GM04504 (cell line): ENCODE measurements around the gene HCN4.

Source experiments
- DNase-seq: peaks from one replicate; pipeline ENCODE4 v3.0.0-alpha.2; 2012; ENCODE audit warnings: low read depth

The HCN4 gene

DNA sequence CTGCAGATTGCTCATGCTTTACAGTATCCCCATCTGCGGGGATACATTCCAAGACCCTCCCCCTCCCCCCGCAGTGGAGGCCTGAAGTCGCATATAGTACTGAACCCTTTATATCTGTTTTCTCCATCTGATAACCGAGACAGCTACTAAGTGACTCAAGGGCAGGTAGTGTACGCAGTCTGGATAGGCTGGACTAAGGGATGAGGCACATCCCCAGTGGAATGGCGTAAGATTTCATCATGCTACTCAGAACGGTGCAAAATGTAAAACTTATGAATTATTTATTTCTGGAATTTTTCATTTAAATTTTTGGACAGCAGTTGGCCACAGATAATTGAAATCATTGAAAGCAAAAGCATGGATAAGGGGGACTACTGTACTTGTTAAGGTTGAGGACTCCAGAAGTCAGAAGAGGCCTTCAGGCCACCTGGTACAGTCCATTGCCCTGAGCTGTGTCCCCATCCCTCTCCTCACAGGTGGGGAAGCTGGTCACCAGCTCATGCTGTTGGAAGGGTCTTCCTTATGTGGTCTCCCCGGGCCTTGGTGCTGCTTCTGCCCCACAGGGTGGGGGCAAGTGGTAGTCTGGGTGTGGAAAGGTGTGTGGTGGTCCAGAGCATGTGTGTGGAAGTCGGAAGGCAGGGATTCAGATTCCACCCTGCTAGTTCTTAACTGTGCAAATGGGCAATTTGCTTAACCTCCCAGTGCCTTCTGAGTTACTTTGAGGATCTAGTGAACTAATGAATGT lies 72.0 kb downstream of the HCN4 start:
- DNase-seq, result no peak

DNA sequence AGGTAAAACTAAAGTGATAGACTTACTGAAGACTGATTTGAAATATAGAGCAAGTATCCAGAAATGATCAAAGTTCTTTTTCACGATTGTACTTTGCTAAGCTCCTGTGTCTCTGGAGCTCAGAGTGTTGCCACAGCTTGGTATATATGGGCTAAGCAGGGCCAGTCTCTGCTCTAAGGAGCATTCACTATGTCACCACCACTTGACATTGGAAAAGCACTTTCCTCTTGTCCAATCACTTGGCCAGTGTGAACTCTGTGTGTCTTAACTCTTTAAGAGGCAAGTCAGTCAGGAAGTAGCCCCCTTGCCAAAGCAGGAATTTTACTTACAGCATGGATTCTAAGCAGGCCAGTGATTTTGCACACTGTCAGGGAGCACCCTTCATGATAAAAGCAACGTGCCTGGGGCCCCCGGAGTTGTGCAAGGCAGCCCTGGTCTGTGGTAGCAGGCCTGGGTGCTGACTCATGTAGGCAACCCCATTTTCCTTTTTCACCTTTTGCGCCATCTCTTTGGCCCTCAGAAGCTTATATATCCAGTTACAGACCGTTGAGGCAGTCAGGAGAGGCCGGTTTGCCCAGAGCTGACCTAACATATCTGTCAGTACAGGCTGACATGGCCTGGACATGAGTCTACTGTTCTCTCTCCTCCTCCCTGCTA lies 73.0 kb downstream of the HCN4 start:
- DNase-seq, result no peak

DNA sequence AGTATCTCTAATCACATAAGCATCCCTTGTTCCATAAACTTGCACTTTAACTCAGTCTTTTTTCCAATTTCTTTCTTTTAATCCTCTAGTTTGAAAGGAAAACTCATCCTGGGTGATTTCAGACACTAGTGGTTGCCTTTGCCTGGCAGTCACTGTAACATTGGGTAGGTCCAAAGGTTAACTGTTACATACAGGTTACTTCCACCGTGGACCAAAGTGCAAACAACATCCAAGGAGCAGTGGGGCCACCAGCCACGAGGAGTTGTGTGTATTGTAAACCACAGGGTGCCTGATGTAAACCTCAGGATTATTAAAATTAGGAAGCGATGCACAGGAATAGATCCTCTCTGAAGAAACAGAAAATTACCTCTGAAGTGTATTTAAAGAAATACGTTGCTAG lies 75.0 kb downstream of the HCN4 start:
- DNase-seq, result no peak

DNA sequence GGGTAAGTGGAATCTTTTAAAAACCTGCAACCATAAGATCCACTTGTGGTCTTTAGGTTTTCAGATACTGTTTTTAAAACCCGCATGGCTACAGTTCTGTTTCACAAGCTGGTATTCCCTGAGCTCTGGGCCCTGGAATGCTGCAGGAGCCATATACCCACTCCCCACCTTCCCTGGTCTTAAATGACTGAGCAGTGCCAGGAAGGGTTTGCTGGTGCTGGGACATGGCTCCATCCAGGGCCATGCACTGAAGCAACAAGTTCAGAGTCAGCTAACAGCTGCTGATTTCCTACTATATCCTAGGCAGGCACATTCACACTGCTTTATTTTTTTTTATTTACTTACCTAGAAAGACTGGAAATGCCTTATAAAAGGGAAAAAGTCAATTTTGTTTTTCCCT lies 77.3 kb downstream of the HCN4 start:
- DNase-seq, result no peak

DNA sequence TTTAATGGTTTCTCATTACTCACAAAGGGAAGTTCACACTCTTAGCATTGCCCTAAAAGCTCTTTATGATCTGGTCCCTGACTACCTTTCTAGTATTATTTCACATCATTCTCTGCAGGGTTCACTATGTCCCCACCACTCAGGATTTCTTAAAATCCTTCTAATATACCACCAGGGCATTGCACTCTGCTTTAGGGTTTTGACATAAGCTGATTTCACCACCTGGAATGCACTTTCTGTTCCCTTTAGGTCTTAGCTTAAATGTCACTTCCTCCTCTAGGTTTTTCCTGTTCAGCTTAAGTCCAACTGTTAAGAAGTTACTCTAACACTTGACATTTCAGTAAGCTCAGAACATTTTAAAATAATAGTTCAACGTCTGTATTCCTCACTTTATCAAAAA lies 81.7 kb downstream of the HCN4 start:
- no peak for DNase-seq

DNA sequence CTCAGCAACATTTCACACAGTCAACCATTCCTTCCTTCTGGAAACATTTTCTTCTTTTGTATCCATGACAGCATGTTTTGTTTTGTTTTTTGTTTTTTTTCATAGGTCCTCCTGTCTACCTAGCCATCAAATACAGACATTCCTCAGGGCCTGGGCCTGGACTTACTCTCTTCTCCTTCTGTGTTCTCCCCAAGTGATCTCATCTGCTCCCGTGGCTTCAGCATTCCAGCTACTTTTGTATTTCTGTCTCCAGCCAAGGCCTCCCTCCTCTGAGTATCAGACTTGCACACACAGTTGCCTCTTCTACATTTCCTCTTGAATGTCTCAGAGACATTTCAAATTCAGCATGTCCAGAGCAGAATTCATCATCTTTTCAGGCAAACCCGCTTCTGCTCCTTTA lies 82.4 kb downstream of the HCN4 start:
- DNase-seq, result no peak

DNA sequence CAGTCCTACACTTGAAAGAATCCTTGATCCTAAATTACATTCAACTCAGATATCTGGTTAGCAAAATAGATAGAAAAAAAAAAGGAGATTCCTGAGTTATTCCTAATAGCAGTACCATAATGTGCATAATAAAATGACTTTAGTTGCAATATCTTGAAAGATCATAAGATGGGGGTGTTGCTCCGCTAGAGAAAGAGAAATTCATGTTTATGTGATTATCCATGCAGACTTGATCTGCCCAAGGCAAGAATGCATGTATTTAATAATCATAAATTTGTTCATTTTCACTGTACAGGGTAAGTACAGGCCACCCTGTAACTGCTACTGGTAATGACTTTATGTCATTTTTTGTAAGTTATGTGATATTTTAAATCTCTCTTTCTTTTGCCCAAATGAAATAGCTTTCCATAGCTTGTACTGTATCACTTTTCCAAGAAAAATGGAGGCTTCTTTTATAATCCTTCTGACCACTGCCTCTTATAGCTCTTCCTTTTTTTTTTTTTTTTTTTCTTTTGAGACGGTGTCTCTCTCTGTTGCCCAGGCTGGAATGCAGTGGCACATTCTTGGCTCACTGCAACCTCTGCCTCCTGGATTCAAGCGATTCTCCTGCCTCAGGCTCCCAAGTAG lies 84.6 kb downstream of the HCN4 start:
- no peak for DNase-seq

DNA sequence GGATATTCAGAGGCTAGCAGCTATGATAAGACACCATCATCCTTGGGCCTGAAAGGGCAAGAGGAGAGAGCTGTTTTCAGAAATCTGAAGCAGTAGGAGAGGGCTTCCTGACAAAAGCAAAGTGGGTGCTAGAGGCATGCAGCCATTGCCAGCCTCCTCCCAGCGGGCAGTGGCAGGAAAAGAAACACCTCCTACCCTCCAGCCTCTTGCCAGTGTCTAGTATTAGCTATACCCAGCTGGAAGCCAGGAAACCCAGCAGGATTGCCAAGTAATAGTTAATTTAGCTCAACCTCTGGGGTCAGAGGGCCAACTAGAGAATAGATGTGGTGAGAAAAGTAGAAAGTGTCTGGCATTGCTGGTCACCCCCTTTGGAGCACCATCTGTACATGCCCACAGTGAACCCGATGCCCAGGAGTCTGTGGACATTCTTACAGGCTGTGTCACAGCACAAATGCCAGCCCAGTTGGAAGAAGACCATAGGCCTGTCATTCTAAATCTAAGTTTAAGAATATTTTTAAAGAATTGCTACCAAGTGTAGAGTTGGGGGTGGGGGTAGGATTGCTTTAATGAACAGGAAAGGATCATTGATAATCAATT lies 85.3 kb downstream of the HCN4 start:
- no peak for DNase-seq

DNA sequence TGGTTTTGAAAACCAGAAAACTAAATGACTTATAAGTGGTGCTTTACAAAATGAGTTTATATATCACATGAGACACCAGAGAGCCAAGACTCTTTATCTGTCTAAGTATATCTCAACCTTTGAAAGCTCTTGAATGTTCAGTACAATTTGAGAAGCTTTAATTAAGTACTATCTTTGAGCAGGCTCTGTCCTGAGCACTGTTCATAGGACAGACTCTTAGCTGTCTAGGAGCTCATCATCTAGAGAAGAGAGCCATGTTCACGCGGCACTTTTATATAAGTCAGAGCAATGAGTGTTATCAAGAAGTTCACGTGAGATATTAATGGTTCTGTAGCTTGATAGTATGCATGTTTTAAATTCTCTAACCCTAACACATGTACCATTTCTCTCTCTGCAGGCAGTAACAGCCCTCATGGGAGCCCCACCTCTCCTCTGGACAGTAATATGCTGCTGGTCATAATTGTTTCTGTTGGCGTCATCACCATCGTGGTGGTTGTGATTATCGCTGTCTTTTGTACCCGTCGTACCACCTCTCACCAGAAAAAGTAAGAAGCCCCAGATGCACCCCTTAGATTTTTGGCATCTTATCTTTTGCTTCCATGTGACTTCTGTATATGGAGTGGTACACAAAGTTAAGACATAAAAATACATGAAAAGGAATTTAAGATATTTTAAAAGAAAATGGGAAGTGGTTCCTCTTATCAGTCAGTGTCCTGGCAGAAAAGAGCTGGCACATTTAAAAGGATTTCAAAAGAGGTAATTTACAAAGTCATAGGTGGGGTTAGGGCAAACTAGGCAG lies 86.0 kb downstream of the HCN4 start:
- no peak for DNase-seq

DNA sequence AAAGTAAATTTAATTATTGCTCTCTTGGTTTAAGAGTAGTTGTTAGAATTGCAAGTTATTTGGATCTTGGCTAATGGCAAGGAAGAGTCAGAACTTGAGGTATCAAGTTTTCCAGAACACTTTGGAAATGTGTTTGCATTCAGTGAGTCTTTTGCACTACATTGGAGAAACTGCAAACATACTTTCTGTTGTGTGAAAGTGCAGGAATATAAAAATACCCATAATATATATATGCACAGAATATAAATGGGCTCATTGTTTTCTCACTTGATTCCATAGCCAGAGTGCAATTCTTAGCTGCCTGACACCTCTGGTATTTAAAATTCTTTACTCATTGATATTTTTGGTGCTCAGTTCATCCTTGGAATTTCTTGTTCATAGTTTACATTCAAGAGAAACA lies 92.9 kb downstream of the HCN4 start:
- DNase-seq, result no peak

DNA sequence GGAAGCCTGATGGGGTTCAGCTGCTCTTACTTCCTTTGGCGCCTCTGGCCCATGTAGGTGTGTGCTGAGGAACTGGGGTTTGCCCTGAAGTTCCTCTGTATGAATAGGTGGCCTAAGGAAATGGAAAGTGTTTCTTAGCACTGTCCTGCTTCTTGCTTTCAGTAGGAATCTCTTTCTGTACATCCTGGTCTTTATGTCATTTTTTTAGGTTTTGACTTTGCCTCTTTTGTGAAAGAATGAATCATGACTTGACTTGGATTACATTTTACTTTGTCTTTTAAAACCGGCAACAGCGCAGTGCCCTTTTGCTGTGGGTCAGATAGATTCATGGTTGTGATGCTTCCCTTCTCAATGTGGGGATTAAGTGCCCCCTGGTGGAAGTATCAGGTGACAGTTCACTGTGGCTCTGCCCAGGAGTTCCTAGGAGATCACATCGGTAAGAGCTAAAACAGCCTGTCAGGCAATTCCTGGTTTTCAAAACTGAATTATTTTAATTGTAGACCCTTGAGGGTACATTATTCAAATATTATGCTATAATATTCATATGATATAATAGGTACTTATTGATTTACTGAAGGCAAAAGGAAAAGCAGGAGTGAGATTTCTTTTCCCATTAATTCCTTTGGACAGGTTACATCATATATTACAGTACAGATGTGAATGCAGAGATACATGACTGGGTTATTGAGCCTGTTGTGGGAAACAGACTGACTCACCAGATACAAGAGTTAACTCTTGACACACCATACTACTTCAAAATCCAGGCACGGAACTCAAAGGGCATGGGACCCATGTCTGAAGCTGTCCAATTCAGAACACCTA lies 95.4 kb downstream of the HCN4 start:
- peak; percentile 17 for DNase-seq

DNA sequence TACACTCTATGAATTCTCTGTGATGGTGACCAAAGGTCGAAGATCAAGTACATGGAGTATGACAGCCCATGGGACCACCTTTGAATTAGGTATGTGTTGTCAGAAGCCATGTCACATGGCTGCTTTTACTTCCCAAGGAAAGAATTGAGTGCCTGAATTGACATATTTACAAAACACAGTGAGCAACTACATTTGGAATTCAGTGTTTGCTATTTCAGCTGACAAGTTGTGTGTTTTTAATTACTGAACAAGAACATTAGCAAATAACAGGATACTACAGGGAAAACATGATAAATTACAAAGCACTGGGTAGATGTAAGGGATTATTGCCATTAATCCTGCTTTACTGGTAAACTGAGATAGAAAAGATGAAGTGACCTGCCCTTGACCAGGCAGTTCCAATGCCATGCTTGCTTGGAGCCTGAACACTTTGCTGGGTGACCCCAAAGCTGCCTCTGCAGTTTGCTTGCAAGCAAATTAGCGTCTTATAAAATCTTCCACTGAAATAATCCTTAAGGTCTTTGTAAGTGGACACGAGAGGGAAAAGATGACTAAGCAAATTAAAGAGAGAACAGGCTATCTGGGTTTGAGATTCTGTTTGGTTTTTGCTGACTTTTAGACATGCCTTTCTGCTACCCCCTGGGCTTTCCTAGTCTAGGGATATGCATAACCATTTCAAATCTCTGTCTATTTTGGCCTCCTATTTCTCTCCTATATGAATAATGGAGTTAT lies 98.2 kb downstream of the HCN4 start:
- DNase-seq, result no peak
